Measurements from ENCODE around the gene ZFYVE19. TPM values are rescaled to one million over a fixed set of nuclear protein-coding genes. Genes with fewer than 3 reads are reported as not detected.

ZFYVE19 gene
- total RNA-seq, 2 experiments from 2014 or later: 22.8 to 29.3 TPM

DNA sequence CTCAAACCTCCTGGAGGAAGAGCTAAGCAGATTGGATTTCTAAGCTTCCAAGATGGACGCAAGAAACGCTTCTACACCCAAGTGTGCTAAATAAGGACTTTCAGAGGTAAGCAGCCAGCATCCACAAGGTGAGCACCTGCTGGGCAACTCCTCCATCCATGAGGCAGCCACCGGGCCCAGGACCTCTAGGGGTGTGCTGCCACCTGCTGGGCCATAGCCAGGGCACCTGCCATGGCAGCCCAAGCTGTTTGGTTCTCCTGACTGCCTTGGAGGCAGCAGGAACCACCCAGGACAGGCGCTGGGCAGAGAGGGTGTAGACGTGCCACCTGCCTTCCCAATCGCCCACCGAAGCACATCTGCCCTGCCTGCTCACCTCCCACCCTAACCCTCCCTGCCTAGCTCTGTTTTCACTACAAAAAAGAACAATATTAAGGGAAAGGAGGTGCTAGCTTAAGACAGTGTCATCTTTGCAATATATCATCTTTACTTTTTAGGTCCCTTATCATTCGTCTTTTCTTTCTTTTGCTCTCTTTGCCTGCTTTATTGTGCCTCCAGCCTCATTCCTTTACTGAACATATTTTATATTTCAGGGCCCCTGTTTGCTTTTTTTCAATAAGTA lies 24.2 kb upstream of the ZFYVE19 start:
- Histone ChIP-seq H3K4me3 (ENCODE audit: low read depth, low read length, poor library complexity, severe bottlenecking) (no peak overlapping the region), H4K20me1 (ENCODE audit: insufficient read depth, low read length) (no peaks in the 10 kb centered on the region; the same call in 1 of the 2 replicates), H3K9me2 (ENCODE audit: insufficient read depth, low read length) (no peaks in the 10 kb centered on the region), H3K79me2 (ENCODE audit: insufficient read depth, low read depth, low read length) (no peaks in the 10 kb centered on the region), H3K9me3 (ENCODE audit: low read length) (no peaks in the 10 kb centered on the region), H3K27ac (ENCODE audit: low read depth, low read length, poor library complexity, severe bottlenecking) (no peak overlapping the region), H3K36me3 (ENCODE audit: insufficient read depth, low read length) (peaks cover 17% of the 10 kb centered on the region), H2AFZ (ENCODE audit: low read length) (no peak overlapping the region), H3K4me1 (ENCODE audit: insufficient read depth, low read length, poor library complexity, severe bottlenecking) (peaks cover 25% of the 10 kb centered on the region), H3K4me2 (ENCODE audit: low read length) (no peak overlapping the region)
- ChIA-PET POLR2A (interaction anchor here (0.5 to 2.0 kb wide), 8 partner anchors 13 to 867 kb away, joined by 3 to 15 read pairs (median 3); partner anchors contain the start of gene C15orf62), CTCF (ENCODE audit: unreplicated experiment) (interaction anchor here (0.7 to 1.6 kb wide), 7 partner anchors 13 to 187 kb away, joined by 3 to 12 read pairs (median 5); partner anchors contain the start of genes C15orf62, DNAJC17 and ZFYVE19)
- intact Hi-C loops (cut with micrococcal nuclease; ENCODE audit: unreplicated experiment): loop anchor here (1.0 to 10.0 kb wide), 6 partner anchors 13 to 268 kb away; partner anchors contain the start of genes C15orf62, CCDC32, RMDN3 and RPUSD2
- peak; percentile 87 for DNase-seq (ENCODE audit: low spot score)
- TF ChIP-seq EZH2phosphoT487 (IDR thresholded peaks at IDR 0.05; ENCODE audit: borderline replicate concordance, low read depth, low read length): no peak
- TF ChIP-seq, protein P1, sequence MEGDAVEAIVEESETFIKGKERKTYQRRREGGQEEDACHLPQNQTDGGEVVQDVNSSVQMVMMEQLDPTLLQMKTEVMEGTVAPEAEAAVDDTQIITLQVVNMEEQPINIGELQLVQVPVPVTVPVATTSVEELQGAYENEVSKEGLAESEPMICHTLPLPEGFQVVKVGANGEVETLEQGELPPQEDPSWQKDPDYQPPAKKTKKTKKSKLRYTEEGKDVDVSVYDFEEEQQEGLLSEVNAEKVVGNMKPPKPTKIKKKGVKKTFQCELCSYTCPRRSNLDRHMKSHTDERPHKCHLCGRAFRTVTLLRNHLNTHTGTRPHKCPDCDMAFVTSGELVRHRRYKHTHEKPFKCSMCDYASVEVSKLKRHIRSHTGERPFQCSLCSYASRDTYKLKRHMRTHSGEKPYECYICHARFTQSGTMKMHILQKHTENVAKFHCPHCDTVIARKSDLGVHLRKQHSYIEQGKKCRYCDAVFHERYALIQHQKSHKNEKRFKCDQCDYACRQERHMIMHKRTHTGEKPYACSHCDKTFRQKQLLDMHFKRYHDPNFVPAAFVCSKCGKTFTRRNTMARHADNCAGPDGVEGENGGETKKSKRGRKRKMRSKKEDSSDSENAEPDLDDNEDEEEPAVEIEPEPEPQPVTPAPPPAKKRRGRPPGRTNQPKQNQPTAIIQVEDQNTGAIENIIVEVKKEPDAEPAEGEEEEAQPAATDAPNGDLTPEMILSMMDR (conservative IDR thresholded peaks at IDR 0.05; ENCODE audit: low read length): peak; percentile 90
- BruUV-seq (replicated peaks): no TSS peak

DNA sequence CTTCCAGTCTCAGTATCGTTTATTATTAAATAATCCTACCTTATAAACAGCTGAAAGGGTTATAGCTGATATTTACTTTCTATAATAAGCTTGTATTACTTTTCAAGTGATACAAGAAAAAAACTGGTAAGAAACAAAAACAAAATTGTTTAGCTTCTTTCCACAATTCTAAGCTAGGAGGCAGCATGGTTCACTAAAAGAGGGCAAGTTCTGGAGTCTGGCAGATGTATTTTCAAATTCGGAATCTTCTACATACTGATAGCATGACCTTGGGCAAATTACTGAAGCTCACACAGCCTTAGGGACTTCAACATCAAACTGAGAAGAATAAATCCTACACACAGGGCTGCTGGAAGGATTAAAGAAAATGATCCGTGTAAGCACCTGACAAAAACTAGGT lies 21.7 kb upstream of the ZFYVE19 start:
- Histone ChIP-seq H3K4me2 (ENCODE audit: low read length) (no peak overlapping the region), H3K4me3 (ENCODE audit: low read depth, low read length, poor library complexity, severe bottlenecking) (no peak overlapping the region), H4K20me1 (ENCODE audit: insufficient read depth, low read length) (no peaks in the 10 kb centered on the region; the same call in 1 of the 2 replicates), H3K79me2 (ENCODE audit: insufficient read depth, low read depth, low read length) (no peaks in the 10 kb centered on the region), H3K27ac (ENCODE audit: low read depth, low read length, poor library complexity, severe bottlenecking) (no peak overlapping the region), H3K4me1 (ENCODE audit: insufficient read depth, low read length, poor library complexity, severe bottlenecking) (peaks cover 28% of the 10 kb centered on the region), H3K36me3 (ENCODE audit: insufficient read depth, low read length) (no peaks in the 10 kb centered on the region), H2AFZ (ENCODE audit: low read length) (no peak overlapping the region), H3K9me2 (ENCODE audit: insufficient read depth, low read length) (no peaks in the 10 kb centered on the region), H3K9me3 (ENCODE audit: low read length) (no peaks in the 10 kb centered on the region)
- no TSS peak for BruUV-seq (replicated peaks)
- intact Hi-C loops (cut with micrococcal nuclease; ENCODE audit: unreplicated experiment): loop anchor here (10.0 kb wide), 1 partner anchor 270 kb away; no protein-coding TSS in a partner anchor
- ChIA-PET CTCF (ENCODE audit: unreplicated experiment) (interaction anchor here (0.8 to 0.9 kb wide), 2 partner anchors 38 to 106 kb away, joined by 3 read pairs; no protein-coding TSS in a partner anchor), POLR2A (interaction anchor here (0.7 to 2.1 kb wide), 5 partner anchors 14 to 602 kb away, joined by 3 to 9 read pairs (median 4); partner anchors contain the start of gene C15orf62)
- no peak for DNase-seq (ENCODE audit: low spot score)
- TF ChIP-seq, protein P1 (conservative IDR thresholded peaks at IDR 0.05; ENCODE audit: low read length): peak; percentile 41
- TF ChIP-seq EZH2phosphoT487 (IDR thresholded peaks at IDR 0.05; ENCODE audit: borderline replicate concordance, low read depth, low read length): no peak

Measured in OCI-LY7 (cell line).